OCI-LY1 (cell line): ENCODE results near the gene ADAMTS17.

Experiments
- EZH2 ChIP-seq: fragments of 200-600 bp; sonication (generic), shearing (Covaris generic); IDR thresholded peaks from 2 replicates; pipeline ENCODE4 v1.8.0; 2017; ENCODE audit warnings: borderline replicate concordance, mixed run types, mild to moderate bottlenecking, antibody characterized with exemption, low read length, moderate library complexity, mixed read lengths
- TF ChIP-seq, protein P1 (sequence below): fragments of 200-600 bp; sonication (generic), shearing (Covaris generic); IDR thresholded peaks from 2 replicates; pipeline ENCODE4 v1.5.1; 2017; ENCODE audit warnings: mild to moderate bottlenecking, antibody characterized with exemption, low read length, moderate library complexity, mixed read lengths

DNA sequence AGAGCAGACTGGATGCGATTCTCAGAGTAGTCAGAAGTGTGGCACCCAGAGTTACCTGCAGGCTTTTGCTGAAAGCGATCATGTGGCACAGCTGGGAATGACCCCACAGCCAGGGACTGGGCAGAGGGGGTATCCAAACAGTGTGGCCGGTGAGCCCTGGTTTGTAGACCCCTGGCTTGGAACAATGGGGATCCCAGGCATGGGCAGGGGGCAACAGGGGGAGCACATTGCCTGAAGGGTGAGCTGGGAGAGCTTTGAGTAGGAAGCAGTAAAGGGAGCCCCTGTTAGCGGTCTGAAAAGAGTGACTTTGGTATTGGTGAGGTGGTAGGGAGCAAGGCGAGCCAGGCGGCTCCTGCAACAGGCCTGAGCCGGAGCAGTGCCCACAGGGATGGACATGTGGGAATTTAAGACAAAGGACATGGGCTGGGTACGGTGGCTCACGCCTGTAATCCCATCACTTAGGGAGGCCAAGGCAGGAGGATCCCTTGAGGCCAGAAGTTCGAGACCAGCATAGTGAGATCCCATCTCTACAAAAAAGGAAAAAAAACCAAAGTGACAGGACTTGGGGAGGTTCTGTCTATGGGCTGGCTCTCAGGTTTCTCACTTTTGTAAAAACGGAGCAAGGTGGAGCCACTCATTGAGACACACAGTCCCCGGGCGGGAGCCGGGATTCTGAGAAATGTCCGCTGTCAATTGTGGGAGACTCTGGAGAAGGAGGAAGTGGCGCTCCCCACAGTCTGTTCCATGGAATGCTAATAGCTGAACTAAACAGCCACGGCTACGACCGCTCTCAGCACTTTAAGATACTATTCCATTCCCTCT, 384.7 kb downstream of the ADAMTS17 start:
- TF ChIP-seq, protein P1, sequence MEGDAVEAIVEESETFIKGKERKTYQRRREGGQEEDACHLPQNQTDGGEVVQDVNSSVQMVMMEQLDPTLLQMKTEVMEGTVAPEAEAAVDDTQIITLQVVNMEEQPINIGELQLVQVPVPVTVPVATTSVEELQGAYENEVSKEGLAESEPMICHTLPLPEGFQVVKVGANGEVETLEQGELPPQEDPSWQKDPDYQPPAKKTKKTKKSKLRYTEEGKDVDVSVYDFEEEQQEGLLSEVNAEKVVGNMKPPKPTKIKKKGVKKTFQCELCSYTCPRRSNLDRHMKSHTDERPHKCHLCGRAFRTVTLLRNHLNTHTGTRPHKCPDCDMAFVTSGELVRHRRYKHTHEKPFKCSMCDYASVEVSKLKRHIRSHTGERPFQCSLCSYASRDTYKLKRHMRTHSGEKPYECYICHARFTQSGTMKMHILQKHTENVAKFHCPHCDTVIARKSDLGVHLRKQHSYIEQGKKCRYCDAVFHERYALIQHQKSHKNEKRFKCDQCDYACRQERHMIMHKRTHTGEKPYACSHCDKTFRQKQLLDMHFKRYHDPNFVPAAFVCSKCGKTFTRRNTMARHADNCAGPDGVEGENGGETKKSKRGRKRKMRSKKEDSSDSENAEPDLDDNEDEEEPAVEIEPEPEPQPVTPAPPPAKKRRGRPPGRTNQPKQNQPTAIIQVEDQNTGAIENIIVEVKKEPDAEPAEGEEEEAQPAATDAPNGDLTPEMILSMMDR: no peak
- no peak for TF ChIP-seq EZH2
